Measurements from ENCODE around the gene SNX21. TPM values are rescaled to one million over a fixed set of nuclear protein-coding genes. Genes with fewer than 3 reads are reported as not detected.
A peak's percentile ranks its signal among the peaks of the same experiment; 100 is the strongest.
"Not testable (repeated sequence)": the region's sequence is repeated elsewhere in the genome, so short reads cannot be mapped to it uniquely, and the experiment has no call there.

SNX21 gene
- total RNA-seq, 2 experiments from 2014 or later, result 0.49 to 0.79 TPM

DNA sequence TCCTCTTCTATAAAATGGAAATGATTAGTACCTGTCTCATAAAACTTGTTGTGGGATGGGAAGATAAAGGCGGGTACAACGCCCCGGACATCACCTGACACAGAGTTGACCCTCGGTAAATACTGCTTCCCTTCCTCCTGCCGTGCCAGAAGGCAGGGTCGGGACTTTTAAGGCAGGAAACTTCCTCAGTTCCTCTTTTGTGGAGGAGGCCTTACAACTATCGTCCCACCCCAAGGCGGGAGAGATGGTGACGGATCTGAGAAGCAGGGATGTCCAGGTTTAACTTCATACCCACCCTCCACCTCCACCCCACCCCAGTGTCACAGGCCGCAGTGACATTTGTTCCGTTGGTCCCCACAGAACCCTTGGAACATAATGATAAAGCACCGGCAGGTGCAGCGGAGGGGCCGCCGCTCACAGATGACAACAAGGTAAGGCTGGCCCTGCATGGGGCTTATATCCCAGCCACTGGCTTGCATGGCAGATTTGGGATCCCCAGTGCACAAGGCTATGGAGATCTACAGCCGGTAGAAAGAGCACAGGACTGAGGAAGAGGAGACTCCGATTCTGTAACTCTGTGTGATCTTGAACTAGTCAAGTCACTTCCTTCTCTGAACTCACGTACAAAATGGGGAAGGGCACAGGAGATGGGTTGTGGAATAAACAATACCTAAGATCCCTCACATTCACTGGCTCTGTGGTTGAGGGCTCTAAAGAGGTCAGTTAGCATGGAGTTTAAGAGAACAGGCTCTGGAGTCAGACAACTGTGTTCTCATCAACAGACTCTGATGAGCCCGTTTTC lies 41.1 kb upstream of the SNX21 start:
- no peaks in the 10 kb centered on the region for H4K20me1 ChIP-seq (ENCODE audit: insufficient read depth, low read length)
- H3K27ac ChIP-seq (ENCODE audit: low read depth, low read length, poor library complexity, severe bottlenecking), result peak overlapping the region; percentile 44
- H3K9me3 ChIP-seq (ENCODE audit: low read length), result no peaks in the 10 kb centered on the region
- TF ChIP-seq EZH2phosphoT487 (IDR thresholded peaks at IDR 0.05; ENCODE audit: borderline replicate concordance, low read depth, low read length), result no peak
- TF ChIP-seq, protein P1, sequence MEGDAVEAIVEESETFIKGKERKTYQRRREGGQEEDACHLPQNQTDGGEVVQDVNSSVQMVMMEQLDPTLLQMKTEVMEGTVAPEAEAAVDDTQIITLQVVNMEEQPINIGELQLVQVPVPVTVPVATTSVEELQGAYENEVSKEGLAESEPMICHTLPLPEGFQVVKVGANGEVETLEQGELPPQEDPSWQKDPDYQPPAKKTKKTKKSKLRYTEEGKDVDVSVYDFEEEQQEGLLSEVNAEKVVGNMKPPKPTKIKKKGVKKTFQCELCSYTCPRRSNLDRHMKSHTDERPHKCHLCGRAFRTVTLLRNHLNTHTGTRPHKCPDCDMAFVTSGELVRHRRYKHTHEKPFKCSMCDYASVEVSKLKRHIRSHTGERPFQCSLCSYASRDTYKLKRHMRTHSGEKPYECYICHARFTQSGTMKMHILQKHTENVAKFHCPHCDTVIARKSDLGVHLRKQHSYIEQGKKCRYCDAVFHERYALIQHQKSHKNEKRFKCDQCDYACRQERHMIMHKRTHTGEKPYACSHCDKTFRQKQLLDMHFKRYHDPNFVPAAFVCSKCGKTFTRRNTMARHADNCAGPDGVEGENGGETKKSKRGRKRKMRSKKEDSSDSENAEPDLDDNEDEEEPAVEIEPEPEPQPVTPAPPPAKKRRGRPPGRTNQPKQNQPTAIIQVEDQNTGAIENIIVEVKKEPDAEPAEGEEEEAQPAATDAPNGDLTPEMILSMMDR (conservative IDR thresholded peaks at IDR 0.05; ENCODE audit: low read length), result no peak
- H3K4me2 ChIP-seq (ENCODE audit: low read length), result peak overlapping the region; percentile 95
- peak overlapping the region; percentile 82 for H2AFZ ChIP-seq (ENCODE audit: low read length)
- peak overlapping the region; percentile 97 for H3K4me3 ChIP-seq (ENCODE audit: low read depth, low read length, poor library complexity, severe bottlenecking)
- H3K79me2 ChIP-seq (ENCODE audit: insufficient read depth, low read depth, low read length), result peaks cover 7% of the 10 kb centered on the region; the same call in 1 of the 2 replicates
- DNase-seq (ENCODE audit: low spot score), result peak; percentile 37
- peaks cover 8% of the 10 kb centered on the region for H3K4me1 ChIP-seq (ENCODE audit: insufficient read depth, low read length, poor library complexity, severe bottlenecking)
- BruUV-seq (replicated peaks), result TSS peak; percentile 74
- ChIA-PET POLR2A (interaction anchor here (1.2 kb wide), 1 partner anchor 180 kb away, joined by 3 read pairs; no protein-coding TSS in a partner anchor), CTCF (ENCODE audit: unreplicated experiment) (no interaction called here)
- peaks cover 33% of the 10 kb centered on the region for H3K36me3 ChIP-seq (ENCODE audit: insufficient read depth, low read length)
- intact Hi-C loops (cut with micrococcal nuclease; ENCODE audit: unreplicated experiment), result loop anchor here (5.0 kb wide), 1 partner anchor 895 kb away; the partner anchor contains the start of gene TP53RK
- no peaks in the 10 kb centered on the region for H3K9me2 ChIP-seq (ENCODE audit: insufficient read depth, low read length)

DNA sequence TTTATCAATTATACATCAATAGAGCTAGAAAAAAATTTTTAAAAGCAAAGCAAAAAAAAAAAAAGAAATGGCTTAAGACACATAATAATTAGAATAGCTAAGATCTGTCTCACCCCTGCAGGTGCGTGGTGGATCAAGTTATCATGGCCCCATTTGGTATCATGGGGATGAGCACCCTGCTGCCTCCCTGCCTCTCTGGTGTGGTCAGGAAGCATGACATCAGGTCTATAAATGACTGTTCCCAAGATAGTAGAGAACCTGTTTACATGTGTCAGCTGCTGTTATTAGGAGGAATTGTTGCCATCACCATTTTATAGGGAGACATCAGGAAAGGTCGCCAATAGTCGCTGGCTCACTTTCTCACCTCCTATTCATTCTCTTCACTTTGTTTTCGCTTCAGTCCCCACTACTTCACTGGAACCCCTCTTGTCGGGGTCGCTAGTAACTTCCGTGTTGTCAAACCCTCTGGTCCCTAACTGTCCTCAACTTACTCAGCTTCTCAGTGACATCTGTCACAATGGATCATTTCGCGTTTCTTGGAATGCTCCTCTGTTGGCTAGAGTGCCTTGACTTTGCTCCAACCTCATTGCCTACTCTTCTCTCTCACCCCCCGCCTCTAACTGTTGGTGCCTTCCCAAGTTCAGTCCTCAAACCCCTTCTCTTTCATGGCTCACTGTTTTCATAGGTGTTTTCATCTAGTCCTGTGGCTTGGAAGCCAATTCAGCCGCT lies 37.1 kb upstream of the SNX21 start:
- ChIA-PET POLR2A (interaction anchor here (0.7 kb wide), 2 partner anchors 20 to 27 kb away, joined by 3 read pairs; no protein-coding TSS in a partner anchor), CTCF (ENCODE audit: unreplicated experiment) (no interaction called here)
- H3K4me2 ChIP-seq (ENCODE audit: low read length), result no peak overlapping the region
- no TSS peak for BruUV-seq (replicated peaks)
- intact Hi-C loops (cut with micrococcal nuclease; ENCODE audit: unreplicated experiment), result no loop called here
- no peaks in the 10 kb centered on the region for H3K9me2 ChIP-seq (ENCODE audit: insufficient read depth, low read length)
- no peaks in the 10 kb centered on the region for H4K20me1 ChIP-seq (ENCODE audit: insufficient read depth, low read length)
- no peaks in the 10 kb centered on the region for H3K9me3 ChIP-seq (ENCODE audit: low read length)
- H3K4me3 ChIP-seq (ENCODE audit: low read depth, low read length, poor library complexity, severe bottlenecking), result no peak overlapping the region
- no peak for DNase-seq (ENCODE audit: low spot score)
- H3K79me2 ChIP-seq (ENCODE audit: insufficient read depth, low read depth, low read length), result peaks cover 7% of the 10 kb centered on the region; the same call in 1 of the 2 replicates
- H3K27ac ChIP-seq (ENCODE audit: low read depth, low read length, poor library complexity, severe bottlenecking), result no peak overlapping the region
- H3K4me1 ChIP-seq (ENCODE audit: insufficient read depth, low read length, poor library complexity, severe bottlenecking), result peaks cover 6% of the 10 kb centered on the region
- TF ChIP-seq, protein P1 (conservative IDR thresholded peaks at IDR 0.05; ENCODE audit: low read length), result no peak
- no peak for TF ChIP-seq EZH2phosphoT487 (IDR thresholded peaks at IDR 0.05; ENCODE audit: borderline replicate concordance, low read depth, low read length)
- peaks cover 47% of the 10 kb centered on the region for H3K36me3 ChIP-seq (ENCODE audit: insufficient read depth, low read length)
- no peak overlapping the region for H2AFZ ChIP-seq (ENCODE audit: low read length)

DNA sequence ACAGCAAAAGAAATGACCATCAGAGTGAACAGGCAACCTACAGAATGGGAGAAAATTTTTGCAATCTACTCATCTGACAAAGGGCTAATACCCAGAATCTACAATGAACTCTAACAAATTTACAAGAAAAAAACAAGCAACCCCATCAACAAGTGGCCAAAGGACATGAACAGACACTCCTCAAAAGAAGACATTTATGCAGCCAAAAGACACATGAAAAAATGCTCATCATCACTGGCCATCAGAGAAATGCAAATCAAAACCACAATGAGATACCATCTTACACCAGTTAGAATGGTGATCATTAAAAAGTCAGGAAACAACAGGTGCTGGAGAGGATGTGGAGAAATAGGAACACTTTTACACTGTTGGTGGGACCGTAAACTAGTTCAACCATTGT lies 36.1 kb upstream of the SNX21 start:
- H3K36me3 ChIP-seq (ENCODE audit: insufficient read depth, low read length), result peaks cover 55% of the 10 kb centered on the region
- CTCF ChIA-PET (ENCODE audit: unreplicated experiment); intact Hi-C loops (cut with micrococcal nuclease; ENCODE audit: unreplicated experiment); H3K4me2 ChIP-seq (ENCODE audit: low read length); DNase-seq (ENCODE audit: low spot score); H3K4me1 ChIP-seq (ENCODE audit: insufficient read depth, low read length, poor library complexity, severe bottlenecking); POLR2A ChIA-PET; H3K4me3 ChIP-seq (ENCODE audit: low read depth, low read length, poor library complexity, severe bottlenecking); H3K9me3 ChIP-seq (ENCODE audit: low read length); H3K79me2 ChIP-seq (ENCODE audit: insufficient read depth, low read depth, low read length); H4K20me1 ChIP-seq (ENCODE audit: insufficient read depth, low read length); H3K27ac ChIP-seq (ENCODE audit: low read depth, low read length, poor library complexity, severe bottlenecking); H2AFZ ChIP-seq (ENCODE audit: low read length); H3K9me2 ChIP-seq (ENCODE audit: insufficient read depth, low read length): not testable (repeated sequence)
- TSS peak; percentile 31 for BruUV-seq (replicated peaks)

DNA sequence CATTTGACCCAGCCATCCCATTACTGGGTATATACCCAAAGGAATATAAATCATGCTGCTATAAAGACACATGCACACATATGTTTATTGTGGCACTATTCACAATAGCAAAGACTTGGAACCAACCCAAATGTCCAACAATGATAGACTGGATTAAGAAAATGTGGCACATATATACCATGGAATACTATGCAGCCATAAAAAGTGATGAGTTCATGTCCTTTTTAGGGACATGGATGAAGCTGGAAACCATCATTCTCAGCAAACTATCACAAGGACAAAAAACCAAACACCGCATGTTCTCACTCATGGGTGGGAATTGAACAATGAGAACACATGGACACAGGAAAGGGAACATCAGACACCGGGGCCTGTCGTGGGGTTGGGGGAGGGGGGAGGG lies 35.6 kb upstream of the SNX21 start:
- H3K79me2 ChIP-seq (ENCODE audit: insufficient read depth, low read depth, low read length); H2AFZ ChIP-seq (ENCODE audit: low read length); H4K20me1 ChIP-seq (ENCODE audit: insufficient read depth, low read length); POLR2A ChIA-PET; H3K9me2 ChIP-seq (ENCODE audit: insufficient read depth, low read length); H3K4me3 ChIP-seq (ENCODE audit: low read depth, low read length, poor library complexity, severe bottlenecking); H3K9me3 ChIP-seq (ENCODE audit: low read length); intact Hi-C loops (cut with micrococcal nuclease; ENCODE audit: unreplicated experiment); H3K4me2 ChIP-seq (ENCODE audit: low read length); H3K27ac ChIP-seq (ENCODE audit: low read depth, low read length, poor library complexity, severe bottlenecking); BruUV-seq (replicated peaks); CTCF ChIA-PET (ENCODE audit: unreplicated experiment); H3K4me1 ChIP-seq (ENCODE audit: insufficient read depth, low read length, poor library complexity, severe bottlenecking); DNase-seq (ENCODE audit: low spot score): not testable (repeated sequence)
- H3K36me3 ChIP-seq (ENCODE audit: insufficient read depth, low read length), result peaks cover 59% of the 10 kb centered on the region

All from OCI-LY7 (cell line).